GM19324 (cell line): Measurements from ENCODE around the gene GPX6.
"Not testable (repeated sequence)": the region's sequence is repeated elsewhere in the genome, so short reads cannot be mapped to it uniquely, and the experiment has no call there.

Experiments used
- ATAC-seq: cut with Tn5 transposase; IDR thresholded peaks from one replicate; pipeline ENCODE4 v1.9.1; 2021; ENCODE audit warnings: mild to moderate bottlenecking, moderate library complexity; ENCODE audit not compliant: unreplicated experiment, low FRiP score

GPX6 gene

GRCh38 chr6:28530777-28531176 lies 15.2 kb upstream of the GPX6 start:
- no peak for ATAC-seq

GRCh38 chr6:28525496-28526039 lies 10.0 kb upstream of the GPX6 start, which contains the start of gene GPX5:
TSS of gene GPX5 (plus strand) at chr6:28525881. CDS start at chr6:28526014, 133 bp downstream.
- no peak for ATAC-seq

GRCh38 chr6:28523241-28523622 lies 7.6 kb upstream of the GPX6 start:
- ATAC-seq: no peak

GRCh38 chr6:28522594-28523240 lies 7.1 kb upstream of the GPX6 start:
- ATAC-seq: no peak

GRCh38 chr6:28517964-28518363 lies 2.4 kb upstream of the GPX6 start:
- no peak for ATAC-seq

- not testable (repeated sequence) for ATAC-seq
Measured at GRCh38 chr6:28512387-28512786, 3.2 kb downstream of the GPX6 start.

- no peak for ATAC-seq
Measured at GRCh38 chr6:28511628-28512300, 3.8 kb downstream of the GPX6 start.

- ATAC-seq: no peak
Measured at GRCh38 chr6:28506807-28507475, 8.7 kb downstream of the GPX6 start.

- no peak for ATAC-seq
Measured at GRCh38 chr6:28505733-28506132, 9.9 kb downstream of the GPX6 start.

- ATAC-seq: not testable (repeated sequence)
Measured at GRCh38 chr6:28502709-28503305, 12.8 kb downstream of the GPX6 start.

- ATAC-seq: not testable (repeated sequence)
Measured at GRCh38 chr6:28502136-28502535, 13.5 kb downstream of the GPX6 start.

GRCh38 chr6:28501259-28501658 lies 14.3 kb downstream of the GPX6 start:
- no peak for ATAC-seq

GRCh38 chr6:28497893-28498292 lies 17.7 kb downstream of the GPX6 start:
- ATAC-seq: no peak

- no peak for ATAC-seq
Measured at GRCh38 chr6:28497306-28497705, 18.3 kb downstream of the GPX6 start.

GRCh38 chr6:28496099-28496779 lies 19.4 kb downstream of the GPX6 start:
- no peak for ATAC-seq

GRCh38 chr6:28491984-28492317 lies 23.6 kb downstream of the GPX6 start:
- no peak for ATAC-seq

GRCh38 chr6:28490205-28490890 lies 25.2 kb downstream of the GPX6 start:
- ATAC-seq: no peak

GRCh38 chr6:28489366-28490204 lies 26.0 kb downstream of the GPX6 start:
- ATAC-seq: no peak

- ATAC-seq: no peak
Measured at GRCh38 chr6:28488916-28489365, 26.7 kb downstream of the GPX6 start.
